IMR-90 (cell line): ENCODE measurements around the gene NSMCE3.

Source experiments
- BHLHE40 ChIP-seq: fragments of 150-350 bp; IDR thresholded peaks from 2 replicates; pipeline ENCODE4 v1.6.1; 2016; ENCODE audit warnings: mild to moderate bottlenecking, low read depth, low read length
- CEBPB ChIP-seq: IDR thresholded peaks from 2 replicates; pipeline ENCODE4 v1.6.1; 2012; ENCODE audit warnings: low read depth, low read length, improper control_type of control experiment
- CTCF ChIP-seq: conservative IDR thresholded peaks from 2 replicates; pipeline ENCODE4 v1.5.1; 2012; ENCODE audit warnings: mild to moderate bottlenecking, low read depth, low read length, improper control_type of control experiment
- FOS ChIP-seq: fragments of 150-350 bp; IDR thresholded peaks from 2 replicates; pipeline ENCODE4 v1.6.1; 2016; ENCODE audit warnings: low read depth, low read length
- MAFK ChIP-seq: IDR thresholded peaks from 2 replicates; pipeline ENCODE4 v1.6.1; 2012; ENCODE audit warnings: low read depth, low read length, improper control_type of control experiment
- MAZ ChIP-seq: IDR thresholded peaks from 2 replicates; pipeline ENCODE4 v1.6.1; 2012; ENCODE audit warnings: low read depth, mild to moderate bottlenecking, low read length, improper control_type of control experiment, moderate library complexity, borderline replicate concordance
- MXI1 ChIP-seq: IDR thresholded peaks from 2 replicates; pipeline ENCODE4 v1.6.1; 2012; ENCODE audit warnings: low read depth, mild to moderate bottlenecking, low read length, moderate library complexity, borderline replicate concordance
- NFE2L2 ChIP-seq: fragments of 150-350 bp; IDR thresholded peaks from 2 replicates; pipeline ENCODE4 v1.6.1; 2016; ENCODE audit warnings: low read depth, mild to moderate bottlenecking, low read length
- POLR2A ChIP-seq: IDR thresholded peaks from 2 replicates; pipeline ENCODE4 v1.6.1; 2012; ENCODE audit warnings: mild to moderate bottlenecking, low read depth, low read length
- RAD21 ChIP-seq: IDR thresholded peaks from 2 replicates; pipeline ENCODE4 v1.6.1; 2012; ENCODE audit warnings: low read length, improper control_type of control experiment
- RFX5 ChIP-seq: IDR thresholded peaks from 2 replicates; pipeline ENCODE4 v1.8.0; 2012; ENCODE audit warnings: low read depth, mild to moderate bottlenecking, low read length, moderate library complexity
- SMC3 ChIP-seq: fragments of 150-350 bp; IDR thresholded peaks from 2 replicates; pipeline ENCODE4 v1.6.1; 2016; ENCODE audit warnings: low read depth, mild to moderate bottlenecking, antibody characterized with exemption, low read length, moderate library complexity
- USF2 ChIP-seq: fragments of 150-350 bp; IDR thresholded peaks from 2 replicates; pipeline ENCODE4 v1.6.1; 2017; ENCODE audit warnings: mild to moderate bottlenecking, antibody characterized with exemption, low read length, low read depth

- TF ChIP-seq FOS = no peak
- TF ChIP-seq CTCF = no peak
- TF ChIP-seq MAFK = no peak
- no peak for TF ChIP-seq MAZ
- no peak for TF ChIP-seq POLR2A
- TF ChIP-seq RFX5 = no peak
- TF ChIP-seq NFE2L2 = no peak
- TF ChIP-seq SMC3 = no peak
- TF ChIP-seq CEBPB = no peak
- no peak for TF ChIP-seq RAD21
- TF ChIP-seq MXI1 = no peak
- no peak for TF ChIP-seq BHLHE40
- no peak for TF ChIP-seq USF2
These were observed 10.4 kb downstream of the NSMCE3 start for GRCh38 chr15:29259233-29259632.
